ENCODE results near the gene MAB21L3.
A peak's percentile ranks its signal among the peaks of the same experiment; 100 is the strongest.

MAB21L3 gene

GRCh38 chr1:116167625-116168276, 56.6 kb downstream of the MAB21L3 start:
- no peak for DNase-seq

- DNase-seq, result peak; percentile 76 to 85
These were observed 57.3 kb downstream of the MAB21L3 start for GRCh38 chr1:116168277-116169032.

- no peak for DNase-seq
These were observed 58.7 kb downstream of the MAB21L3 start for GRCh38 chr1:116169898-116170297.

GRCh38 chr1:116170721-116171589, 59.8 kb downstream of the MAB21L3 start:
- no peak for DNase-seq

GRCh38 chr1:116172666-116173065, 61.5 kb downstream of the MAB21L3 start:
- DNase-seq, result no peak

GRCh38 chr1:116175611-116176010, 64.4 kb downstream of the MAB21L3 start:
- no peak for DNase-seq

- DNase-seq, result no peak
These were observed 65.1 kb downstream of the MAB21L3 start for GRCh38 chr1:116176306-116176789.

- no peak for DNase-seq
These were observed 66.7 kb downstream of the MAB21L3 start for GRCh38 chr1:116177861-116178260.

GRCh38 chr1:116178837-116179236, 67.6 kb downstream of the MAB21L3 start:
- DNase-seq, result no peak

- DNase-seq, result no peak
These were observed 68.2 kb downstream of the MAB21L3 start for GRCh38 chr1:116179419-116179818.

GRCh38 chr1:116179964-116180363, 68.8 kb downstream of the MAB21L3 start:
- DNase-seq, result no peak

GRCh38 chr1:116182019-116182714, 71.0 kb downstream of the MAB21L3 start:
- no peak for DNase-seq

Data from stimulated activated CD4-positive, alpha-beta T cell treated with anti-CD3 and anti-CD28 coated beads, Interleukin-4, amount 100 ng/mL, for 4 hours (primary cell).